ENCODE measurements around the gene COL27A1.

COL27A1 gene

DNA sequence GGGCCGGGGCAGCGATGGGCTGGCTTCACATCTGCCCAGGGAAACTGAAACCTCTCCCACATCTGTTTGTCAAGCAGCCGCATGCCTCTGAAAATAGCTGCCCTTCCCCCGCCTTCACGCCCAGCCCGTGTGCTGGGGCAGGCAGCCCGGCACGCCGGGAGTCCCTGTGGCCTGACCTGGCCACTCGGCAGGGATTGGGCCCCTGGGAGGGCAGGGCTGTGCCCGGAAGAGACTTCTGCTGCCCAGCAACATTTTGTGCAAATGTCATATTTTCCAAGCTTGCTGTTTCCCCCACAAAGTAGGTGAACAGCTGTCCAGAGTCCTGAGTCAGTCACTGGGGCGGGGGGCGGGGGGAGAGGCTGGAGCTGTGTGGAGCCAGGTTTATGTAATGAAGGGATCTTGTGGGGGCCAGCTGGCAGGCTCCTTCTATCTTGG is 8.2 kb downstream of the COL27A1 start:
- ChIA-PET POLR2A (no interaction called here), CTCF (interaction anchor here (1.1 to 1.4 kb wide), 3 partner anchors 9 to 60 kb away, joined by 3 to 5 read pairs (median 4); partner anchors contain the start of gene COL27A1)
- no peak for DNase-seq (ENCODE audit: extremely low spot score)
- TF ChIP-seq, protein P1, sequence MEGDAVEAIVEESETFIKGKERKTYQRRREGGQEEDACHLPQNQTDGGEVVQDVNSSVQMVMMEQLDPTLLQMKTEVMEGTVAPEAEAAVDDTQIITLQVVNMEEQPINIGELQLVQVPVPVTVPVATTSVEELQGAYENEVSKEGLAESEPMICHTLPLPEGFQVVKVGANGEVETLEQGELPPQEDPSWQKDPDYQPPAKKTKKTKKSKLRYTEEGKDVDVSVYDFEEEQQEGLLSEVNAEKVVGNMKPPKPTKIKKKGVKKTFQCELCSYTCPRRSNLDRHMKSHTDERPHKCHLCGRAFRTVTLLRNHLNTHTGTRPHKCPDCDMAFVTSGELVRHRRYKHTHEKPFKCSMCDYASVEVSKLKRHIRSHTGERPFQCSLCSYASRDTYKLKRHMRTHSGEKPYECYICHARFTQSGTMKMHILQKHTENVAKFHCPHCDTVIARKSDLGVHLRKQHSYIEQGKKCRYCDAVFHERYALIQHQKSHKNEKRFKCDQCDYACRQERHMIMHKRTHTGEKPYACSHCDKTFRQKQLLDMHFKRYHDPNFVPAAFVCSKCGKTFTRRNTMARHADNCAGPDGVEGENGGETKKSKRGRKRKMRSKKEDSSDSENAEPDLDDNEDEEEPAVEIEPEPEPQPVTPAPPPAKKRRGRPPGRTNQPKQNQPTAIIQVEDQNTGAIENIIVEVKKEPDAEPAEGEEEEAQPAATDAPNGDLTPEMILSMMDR (IDR thresholded peaks at IDR 0.05; ENCODE audit: control extremely low read depth, extremely low read depth, low read depth, missing control alignments): no peak

DNA sequence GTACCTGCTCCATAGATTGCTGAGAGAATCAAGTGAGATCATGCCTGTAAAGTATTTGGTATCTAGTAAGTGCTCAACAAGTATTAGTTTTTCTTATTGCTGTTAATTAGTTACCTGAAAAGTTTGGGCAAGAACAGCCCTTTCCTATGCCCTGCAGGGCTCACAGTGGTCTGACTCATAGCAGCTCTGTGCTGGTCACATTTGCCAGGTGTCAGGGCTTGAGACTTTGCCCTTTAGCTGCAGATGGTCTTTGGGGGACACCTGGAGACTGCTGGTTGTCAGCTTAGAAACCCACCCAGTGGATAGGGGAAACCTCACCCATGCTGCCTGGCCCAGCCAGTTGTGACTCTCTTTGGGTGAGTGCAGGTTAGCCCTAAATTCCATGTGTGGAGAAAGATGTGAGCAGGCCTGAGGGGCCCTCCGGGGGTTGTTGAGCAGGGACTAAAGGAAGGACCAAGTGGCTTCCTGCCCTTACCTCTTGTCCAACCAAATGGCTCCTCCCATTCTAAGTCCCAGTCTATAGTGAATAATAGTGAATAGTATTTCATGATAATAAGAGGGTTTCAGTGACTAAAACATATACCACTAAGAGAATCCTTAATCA is 9.0 kb downstream of the COL27A1 start:
- no peak for DNase-seq (ENCODE audit: extremely low spot score)
- POLR2A ChIA-PET: interaction anchor here (0.6 kb wide), 1 partner anchor 89 kb away, joined by 6 read pairs; no protein-coding TSS in a partner anchor
- CTCF ChIA-PET: interaction anchor here (1.1 to 1.4 kb wide), 3 partner anchors 9 to 59 kb away, joined by 3 to 5 read pairs (median 4); partner anchors contain the start of gene COL27A1
- TF ChIP-seq, protein P1 (IDR thresholded peaks at IDR 0.05; ENCODE audit: control extremely low read depth, extremely low read depth, low read depth, missing control alignments): no peak

DNA sequence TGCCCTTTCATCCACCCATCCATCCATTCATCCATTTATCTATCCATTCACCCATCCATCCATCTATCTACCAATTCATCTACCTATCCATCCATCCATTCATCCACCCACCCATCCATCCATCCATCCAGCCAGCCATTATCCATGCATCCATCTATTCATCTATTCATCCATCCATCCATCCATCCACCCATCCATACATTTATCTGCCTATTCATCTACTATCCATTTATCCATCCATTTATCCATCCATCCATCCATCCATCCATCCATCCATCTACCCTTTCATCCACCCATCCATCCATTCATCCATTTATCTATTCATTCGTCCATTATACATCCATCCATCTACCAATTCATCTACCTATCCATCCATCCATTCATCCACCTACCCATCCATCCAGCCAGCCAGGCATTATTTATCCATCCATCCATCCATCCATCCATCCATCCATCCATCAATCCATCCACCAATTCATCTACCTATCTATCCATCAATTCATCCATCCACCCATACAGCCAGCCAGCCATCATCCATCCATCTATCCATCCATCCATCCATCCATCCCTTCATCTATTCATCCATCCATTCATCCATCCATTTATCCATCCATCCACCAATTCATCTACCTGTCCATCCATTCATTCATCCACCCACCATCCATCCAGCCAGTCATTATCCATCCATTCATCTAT is 10.2 kb downstream of the COL27A1 start:
- DNase-seq (ENCODE audit: extremely low spot score): no peak
- TF ChIP-seq, protein P1 (IDR thresholded peaks at IDR 0.05; ENCODE audit: control extremely low read depth, extremely low read depth, low read depth, missing control alignments): no peak
- CTCF ChIA-PET: no interaction called here
- POLR2A ChIA-PET: no interaction called here

DNA sequence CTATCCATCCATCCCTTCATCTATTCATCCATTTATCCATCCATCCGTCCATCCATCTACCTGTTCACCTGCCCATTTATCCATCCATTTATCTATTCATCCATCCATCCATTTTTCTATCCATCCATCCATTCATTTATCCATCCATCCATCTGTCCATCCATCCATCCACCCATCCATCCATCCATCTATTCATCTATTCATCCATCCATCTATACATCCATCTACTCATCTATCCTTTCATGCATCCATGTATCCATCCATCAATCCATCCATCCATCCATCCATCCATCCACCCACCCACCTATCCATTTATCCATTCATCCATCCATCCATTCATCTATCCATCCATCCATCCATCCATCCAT is 10.8 kb downstream of the COL27A1 start:
- DNase-seq (ENCODE audit: extremely low spot score): no peak
- ChIA-PET CTCF (no interaction called here), POLR2A (no interaction called here)
- TF ChIP-seq, protein P1 (IDR thresholded peaks at IDR 0.05; ENCODE audit: control extremely low read depth, extremely low read depth, low read depth, missing control alignments): no peak

DNA sequence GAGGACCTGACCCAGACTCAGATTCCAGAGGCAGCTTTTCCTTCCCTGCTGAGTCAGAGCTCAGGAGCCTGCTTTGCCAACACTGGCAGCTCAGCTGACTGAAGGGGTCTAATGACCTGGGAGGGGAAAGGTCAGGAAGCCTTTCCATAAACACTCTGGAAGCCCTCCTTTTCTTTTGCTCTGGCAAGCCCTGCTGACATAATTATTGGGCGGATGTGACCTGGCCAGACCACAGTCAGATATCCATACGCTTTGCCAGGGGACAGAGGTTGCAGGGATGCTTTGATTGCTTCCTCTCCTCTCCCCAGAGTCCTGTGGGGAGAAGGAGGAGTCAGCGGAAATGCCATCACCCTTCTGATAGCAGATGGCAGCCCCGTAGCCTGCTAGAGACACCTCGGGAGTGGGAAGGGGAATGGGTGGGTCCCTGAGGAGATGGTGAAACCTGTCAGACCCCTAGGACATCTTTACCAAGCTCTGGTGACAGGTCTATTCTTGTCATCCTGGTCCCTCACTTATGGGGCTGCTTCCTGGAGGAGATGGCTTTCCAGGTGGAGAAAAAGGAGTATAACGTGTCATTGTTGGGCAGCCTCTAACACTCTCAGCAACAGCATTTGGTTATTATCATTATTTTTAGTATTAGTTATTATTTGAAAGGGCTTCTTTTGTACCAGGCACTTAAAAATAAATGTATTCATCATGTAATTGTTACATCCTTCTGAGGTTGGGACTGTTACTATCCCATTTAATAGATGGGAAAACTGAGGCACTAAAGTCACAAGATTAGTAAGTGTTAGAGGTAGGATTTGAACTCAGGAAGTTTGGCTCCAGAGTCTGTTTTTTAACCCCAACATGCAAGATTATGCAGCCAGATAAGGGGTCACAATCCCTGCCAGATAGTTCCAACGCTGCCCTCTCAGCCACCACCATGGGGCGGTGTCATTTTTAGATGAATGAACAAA is 11.6 kb downstream of the COL27A1 start:
- DNase-seq (ENCODE audit: extremely low spot score): no peak
- TF ChIP-seq, protein P1 (IDR thresholded peaks at IDR 0.05; ENCODE audit: control extremely low read depth, extremely low read depth, low read depth, missing control alignments): no peak
- ChIA-PET CTCF (interaction anchor here (1.6 to 1.8 kb wide), 2 partner anchors 12 to 87 kb away, joined by 3 to 5 read pairs; partner anchors contain the start of gene COL27A1), POLR2A (no interaction called here)

DNA sequence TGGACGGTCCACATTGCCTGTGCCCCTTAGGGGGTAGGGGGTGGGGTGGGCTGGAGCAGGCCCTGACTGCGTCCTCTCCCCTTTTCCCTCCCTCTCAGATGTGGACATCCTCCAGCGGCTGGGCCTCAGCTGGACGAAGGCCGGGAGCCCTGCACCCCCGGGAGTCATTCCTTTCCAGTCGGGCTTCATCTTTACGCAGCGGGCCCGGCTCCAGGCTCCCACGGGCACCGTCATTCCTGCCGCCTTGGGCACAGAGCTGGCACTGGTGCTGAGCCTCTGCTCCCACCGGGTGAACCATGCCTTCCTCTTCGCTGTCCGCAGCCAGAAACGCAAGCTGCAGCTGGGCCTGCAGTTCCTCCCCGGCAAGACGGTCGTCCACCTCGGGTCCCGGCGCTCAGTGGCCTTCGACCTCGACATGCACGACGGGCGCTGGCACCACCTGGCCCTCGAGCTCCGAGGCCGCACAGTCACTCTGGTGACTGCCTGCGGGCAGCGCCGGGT is 12.3 kb downstream of the COL27A1 start:
- POLR2A ChIA-PET: no interaction called here
- TF ChIP-seq, protein P1 (IDR thresholded peaks at IDR 0.05; ENCODE audit: control extremely low read depth, extremely low read depth, low read depth, missing control alignments): no peak
- CTCF ChIA-PET: interaction anchor here (1.6 to 1.8 kb wide), 2 partner anchors 12 to 86 kb away, joined by 3 to 5 read pairs; partner anchors contain the start of gene COL27A1
- no peak for DNase-seq (ENCODE audit: extremely low spot score)
